Keratinocyte (primary cell): Measurements from ENCODE around the gene HSPA12B.

Source experiments
- EZH2 ChIP-seq: IDR thresholded peaks from one replicate; pipeline ENCODE4 v1.6.1; 2012; ENCODE audit warnings: inconsistent platforms, mild to moderate bottlenecking, low read length, moderate library complexity
- TF ChIP-seq, protein P1 (sequence below), 3 experiments: IDR thresholded peaks in 1 of 3; conservative IDR thresholded peaks in 1 of 3; optimal IDR thresholded peaks in 1 of 3; 2 replicates in 2 of 3; 3 replicates in 1 of 3; pipeline versions ENCODE3 to v1.5.1; 2011; ENCODE audit warnings: low read length in 3 of 3, mild to moderate bottlenecking in 3 of 3, moderate library complexity in 2 of 3, control low read depth in 1 of 3, inconsistent platforms in 1 of 3; ENCODE audit not compliant: insufficient read depth in 2 of 3; ENCODE audit errors: extremely low read depth in 1 of 3

DNA sequence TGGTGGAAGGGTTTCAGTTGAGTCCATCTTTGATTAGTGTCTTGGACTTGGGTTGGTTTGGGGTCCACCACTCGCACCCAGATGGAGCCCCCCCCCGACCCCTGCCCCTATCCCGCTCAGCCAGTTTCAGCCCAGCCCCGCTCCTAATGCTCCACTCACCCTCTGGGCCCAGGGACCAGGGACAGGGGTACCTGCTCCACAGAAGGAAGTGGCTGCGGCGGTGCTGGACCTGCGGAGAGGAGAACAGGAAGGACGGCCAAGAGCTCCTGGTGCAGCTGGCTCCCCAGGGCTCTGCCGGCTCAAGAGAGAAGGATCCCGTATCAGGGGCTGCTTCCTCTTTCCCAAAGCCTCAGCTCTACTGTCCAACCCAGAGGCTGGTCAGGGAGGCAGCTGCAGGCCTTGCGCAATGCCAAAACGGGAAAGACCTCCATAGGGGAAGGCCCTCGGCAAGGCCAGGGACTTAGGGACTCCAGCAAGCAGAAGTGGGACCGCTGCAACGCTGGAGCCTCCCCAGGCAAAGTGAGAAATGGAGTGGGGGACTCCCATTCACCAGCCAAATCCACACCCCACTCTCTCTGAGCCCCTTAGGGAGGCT lies 20.1 kb upstream of the HSPA12B start, which contains the start of gene SIGLEC1:
- TF ChIP-seq, protein P1, sequence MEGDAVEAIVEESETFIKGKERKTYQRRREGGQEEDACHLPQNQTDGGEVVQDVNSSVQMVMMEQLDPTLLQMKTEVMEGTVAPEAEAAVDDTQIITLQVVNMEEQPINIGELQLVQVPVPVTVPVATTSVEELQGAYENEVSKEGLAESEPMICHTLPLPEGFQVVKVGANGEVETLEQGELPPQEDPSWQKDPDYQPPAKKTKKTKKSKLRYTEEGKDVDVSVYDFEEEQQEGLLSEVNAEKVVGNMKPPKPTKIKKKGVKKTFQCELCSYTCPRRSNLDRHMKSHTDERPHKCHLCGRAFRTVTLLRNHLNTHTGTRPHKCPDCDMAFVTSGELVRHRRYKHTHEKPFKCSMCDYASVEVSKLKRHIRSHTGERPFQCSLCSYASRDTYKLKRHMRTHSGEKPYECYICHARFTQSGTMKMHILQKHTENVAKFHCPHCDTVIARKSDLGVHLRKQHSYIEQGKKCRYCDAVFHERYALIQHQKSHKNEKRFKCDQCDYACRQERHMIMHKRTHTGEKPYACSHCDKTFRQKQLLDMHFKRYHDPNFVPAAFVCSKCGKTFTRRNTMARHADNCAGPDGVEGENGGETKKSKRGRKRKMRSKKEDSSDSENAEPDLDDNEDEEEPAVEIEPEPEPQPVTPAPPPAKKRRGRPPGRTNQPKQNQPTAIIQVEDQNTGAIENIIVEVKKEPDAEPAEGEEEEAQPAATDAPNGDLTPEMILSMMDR (optimal IDR thresholded peaks at IDR 0.05 in 1 of 3, IDR thresholded peaks at IDR 0.05 in 1 of 3, conservative IDR thresholded peaks at IDR 0.05 in 1 of 3; ENCODE audit: extremely low read depth in 1 of 3, insufficient read depth in 2 of 3, low read length in 3 of 3), result no peak
- no peak for TF ChIP-seq EZH2
